Measurements from ENCODE around the gene FCER1G. TPM values are rescaled to one million over a fixed set of nuclear protein-coding genes. Genes with fewer than 3 reads are reported as not detected.

The FCER1G gene
- 5.3 TPM for total RNA-seq

DNA sequence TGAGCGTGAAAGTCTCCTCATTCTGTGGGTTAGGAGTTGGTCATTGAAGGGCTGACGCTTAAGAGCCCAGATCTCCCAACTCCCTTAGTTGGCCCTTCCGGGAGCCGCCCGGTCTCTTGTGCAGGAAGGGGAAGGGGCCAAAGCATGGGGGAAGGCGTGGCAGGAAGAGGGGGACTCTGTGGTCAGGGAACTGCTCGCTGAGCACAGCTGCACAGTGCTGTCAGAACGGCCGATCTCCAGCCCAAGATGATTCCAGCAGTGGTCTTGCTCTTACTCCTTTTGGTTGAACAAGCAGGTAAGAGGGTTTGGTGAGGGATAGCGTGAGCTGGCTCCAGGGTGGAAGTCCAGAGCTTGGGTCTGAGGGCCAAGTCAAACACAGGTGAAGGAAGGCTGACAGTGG lies at the start of gene FCER1G:
Gene FCER1G (plus strand): TSS at position 220 of the 400 bp plus-strand sequence. CDS start 27 bp downstream, at position 247.

DNA sequence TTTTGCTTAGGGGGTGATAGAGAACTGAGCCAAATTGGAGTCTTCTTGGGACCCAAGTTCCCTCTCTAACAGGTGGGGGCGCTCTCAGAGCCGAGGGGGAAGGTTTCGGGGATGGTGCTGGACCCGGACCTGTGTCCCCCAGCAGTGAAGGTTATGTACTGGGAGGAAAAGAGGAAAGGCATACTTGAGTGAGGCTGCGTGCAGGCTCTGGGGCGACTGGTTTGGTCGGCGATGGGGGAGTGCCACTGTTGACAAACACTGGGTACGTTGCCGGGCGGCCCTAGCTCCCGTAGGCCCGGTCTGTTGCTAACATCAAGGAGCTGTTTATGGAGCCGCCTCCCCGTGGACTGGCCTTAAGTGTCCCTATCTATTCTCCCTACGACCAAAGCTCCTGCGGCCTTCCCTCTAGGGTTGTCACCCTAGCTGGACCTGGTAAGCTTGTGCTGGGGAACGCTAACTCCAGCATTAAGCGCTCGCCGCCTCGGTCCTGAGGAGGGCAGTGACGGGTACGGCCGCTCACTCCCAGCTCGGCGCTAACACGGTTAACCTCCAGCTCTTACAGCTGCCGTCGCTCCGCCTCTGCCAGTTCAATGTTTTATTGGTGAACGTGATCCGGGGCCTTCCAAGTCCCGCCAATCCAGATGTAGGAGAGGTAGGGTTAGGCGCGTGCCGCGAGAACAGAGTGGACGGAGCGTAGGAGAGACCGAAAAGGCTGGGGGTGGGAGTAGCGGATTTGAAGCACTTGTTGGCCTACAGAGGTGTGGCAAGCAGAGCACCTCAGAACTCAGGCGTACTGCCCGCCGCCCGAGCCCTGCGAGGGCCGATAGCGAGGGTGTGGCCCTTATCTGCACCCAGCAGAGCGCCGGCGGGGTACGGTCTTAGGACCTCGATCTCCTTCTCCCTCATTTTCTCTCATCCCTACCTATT lies 49.1 kb upstream of the FCER1G start, which contains the start of gene PPOX:
Gene PPOX (plus strand): TSS at position 685 of the 927 bp plus-strand sequence. CDS start 422 bp downstream, outside the sequence.

DNA sequence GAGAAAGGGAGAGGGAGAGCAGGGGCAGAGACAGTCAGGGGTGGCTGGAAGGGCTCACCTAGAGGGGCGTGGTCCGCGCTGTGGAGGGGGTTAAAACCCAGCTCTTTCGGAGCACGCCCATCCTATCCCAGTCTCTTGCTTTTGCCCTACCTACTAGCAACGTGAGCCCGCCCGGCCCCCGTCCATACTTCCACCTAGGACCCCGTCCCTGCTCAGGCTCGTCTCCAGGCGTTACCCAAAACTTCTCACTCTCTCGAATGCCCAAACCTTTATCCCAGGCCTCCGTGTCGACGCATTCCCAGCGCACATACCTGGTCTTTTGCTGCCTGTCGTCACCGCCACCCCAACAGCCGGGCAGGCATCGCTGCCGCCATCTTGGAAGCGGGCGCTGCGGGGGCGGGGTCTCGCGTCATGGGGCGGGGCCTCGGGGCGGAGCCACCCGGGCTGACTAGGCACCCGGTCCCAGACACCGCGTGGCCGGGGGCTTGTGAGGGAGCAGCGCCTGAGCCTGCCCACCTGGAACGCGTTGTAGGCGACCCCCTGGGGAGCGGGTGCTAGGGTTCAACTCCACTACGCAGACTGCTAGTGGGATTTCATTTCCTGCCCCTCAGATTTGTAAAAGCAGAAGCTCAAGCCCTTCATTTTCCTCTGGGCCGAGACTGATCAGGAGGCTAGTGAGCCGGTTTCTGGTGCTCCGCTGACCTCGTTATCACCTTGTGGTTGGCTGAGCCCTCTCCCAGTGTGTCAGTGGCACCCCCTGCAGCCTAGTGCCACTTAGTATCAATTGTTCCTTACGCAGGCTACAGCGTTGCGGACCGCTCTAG lies 37.8 kb upstream of the FCER1G start, which contains the start of gene B4GALT3:
Gene B4GALT3 (minus strand): TSS at position 396 of the 824 bp plus-strand sequence. CDS start 1,447 bp downstream, outside the sequence.

DNA sequence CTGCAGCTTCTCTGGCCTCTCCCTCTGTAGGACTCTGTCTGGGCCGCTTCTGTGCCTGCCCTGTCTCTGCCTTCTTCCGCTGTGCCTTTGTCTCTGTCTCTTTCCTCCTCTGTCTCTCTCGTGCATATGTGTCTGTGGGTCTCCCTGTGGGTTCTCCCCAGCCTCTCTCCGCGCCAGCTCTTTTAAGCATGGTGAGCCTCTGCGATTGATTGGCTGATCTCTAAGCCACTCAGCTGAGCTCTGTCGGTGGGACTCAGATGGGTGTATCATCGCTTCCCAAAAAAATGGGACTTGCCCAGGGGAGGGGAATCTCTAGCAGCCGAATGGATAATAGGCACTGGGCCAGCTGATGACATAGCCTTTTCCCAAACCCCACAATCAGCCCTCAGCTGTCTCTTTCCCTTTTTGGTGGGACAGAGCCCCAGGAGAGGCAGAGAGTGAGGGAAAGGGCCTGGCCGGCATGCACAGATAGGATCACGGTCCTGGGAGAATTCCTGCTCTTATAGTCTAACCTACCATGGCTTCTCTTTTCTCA lies 16.1 kb upstream of the FCER1G start, which contains the start of gene ADAMTS4:
Gene ADAMTS4 (minus strand): TSS at position 158 of the 535 bp plus-strand sequence. CDS start 427 bp downstream, outside the sequence.

DNA sequence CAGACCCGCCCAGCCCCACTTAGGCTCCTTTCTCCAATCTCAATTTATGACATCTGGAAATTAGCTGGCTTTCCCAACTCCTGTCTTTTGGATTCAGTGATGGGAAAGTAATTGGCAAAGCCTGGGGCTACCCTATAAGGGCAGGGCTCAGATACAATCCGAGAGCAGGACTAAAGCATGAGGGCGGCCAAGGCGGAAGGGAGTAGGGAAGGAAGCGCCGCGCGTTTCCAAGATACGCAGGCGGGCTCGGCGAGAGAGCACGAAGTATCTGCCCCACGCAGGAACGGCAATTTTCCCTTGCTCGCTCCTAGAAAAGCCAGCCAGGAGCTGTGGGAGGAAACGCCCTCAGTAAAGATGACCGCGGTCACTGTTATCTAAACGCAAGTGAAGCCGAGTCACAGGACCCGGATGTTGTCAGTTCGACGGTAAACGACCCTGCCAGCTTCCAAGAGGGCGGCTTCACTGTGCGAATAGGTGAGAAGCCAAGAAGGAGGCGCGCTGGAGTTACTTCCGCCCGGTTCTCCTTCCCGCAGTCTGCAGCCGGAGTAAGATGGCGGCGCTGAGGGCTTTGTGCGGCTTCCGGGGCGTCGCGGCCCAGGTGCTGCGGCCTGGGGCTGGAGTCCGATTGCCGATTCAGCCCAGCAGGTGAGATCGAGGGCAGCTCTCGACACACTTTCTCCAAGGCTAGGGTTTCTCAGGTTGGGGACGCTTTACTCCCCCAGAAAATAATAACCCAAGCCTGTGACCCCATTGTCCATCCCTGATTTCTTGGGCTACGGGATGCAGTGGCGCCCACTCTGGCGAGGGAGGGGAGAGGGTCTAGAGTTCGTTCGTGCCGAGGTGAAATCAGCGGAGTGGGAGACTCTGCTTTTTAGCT lies 13.0 kb upstream of the FCER1G start, which contains the start of gene NDUFS2:
Gene NDUFS2 (plus strand): TSS at position 532 of the 877 bp plus-strand sequence. CDS start 19 bp downstream, at position 551.

DNA sequence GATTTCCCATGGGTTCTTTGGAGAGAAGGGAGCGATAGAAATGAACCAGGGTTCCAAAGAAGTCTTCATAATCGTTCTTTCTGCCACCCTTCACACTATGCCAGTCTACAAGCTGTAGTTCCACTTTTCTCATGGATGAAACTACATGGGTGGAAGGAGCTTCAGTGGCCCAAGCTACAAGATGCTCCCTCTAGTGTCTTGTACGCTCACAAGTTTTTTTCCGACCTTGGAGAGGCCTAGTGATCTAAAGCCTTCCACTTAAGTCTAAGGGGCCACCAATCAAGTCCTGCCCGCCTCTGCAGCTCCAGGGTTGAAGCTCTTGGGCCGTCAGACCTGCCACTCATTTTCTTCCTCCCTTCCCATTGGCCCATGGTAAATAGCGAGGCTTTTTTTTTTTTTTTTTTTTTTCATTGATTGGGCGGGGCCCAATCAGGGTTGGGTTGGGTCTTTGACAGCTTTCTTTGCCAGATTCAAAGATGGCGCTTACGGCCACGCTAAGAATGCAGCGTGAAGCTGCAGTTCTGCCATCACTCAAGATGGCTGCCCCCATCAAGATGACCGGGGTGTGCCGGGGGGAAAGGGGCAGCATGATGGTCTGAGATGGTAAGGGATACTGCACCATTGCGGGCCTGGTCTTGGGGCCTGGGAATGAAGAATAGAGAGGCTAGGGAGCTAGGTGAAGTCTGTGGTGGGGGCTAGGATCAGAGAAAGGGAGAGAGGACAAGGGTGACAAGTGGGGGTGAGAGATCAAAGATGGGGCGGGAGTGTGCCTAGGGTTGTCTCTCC lies 10.6 kb downstream of the FCER1G start, which contains the start of gene TOMM40L:
Gene TOMM40L (plus strand): TSS at position 527 of the 786 bp plus-strand sequence. CDS start 430 bp downstream, outside the sequence.

DNA sequence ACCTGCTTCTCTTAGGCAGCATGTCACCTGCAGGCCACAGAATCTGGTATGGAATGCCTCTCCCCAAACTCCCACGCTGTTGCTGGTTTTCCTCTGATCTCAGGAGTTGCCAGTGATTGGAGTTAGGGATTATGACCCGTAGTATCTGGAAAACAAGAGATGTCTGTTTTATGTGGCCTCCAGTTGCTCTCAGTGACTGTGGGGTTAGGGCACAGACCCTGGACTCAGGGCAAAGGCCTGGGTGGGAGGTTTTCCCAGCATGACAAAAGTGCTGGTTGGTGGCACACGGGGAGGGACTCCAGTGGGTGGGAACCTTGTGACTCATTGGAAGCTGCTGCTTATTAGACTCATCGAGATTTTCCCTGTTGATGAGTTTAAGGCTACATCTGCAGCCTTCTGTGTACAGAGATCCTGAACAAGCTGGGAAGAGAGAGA lies 23.0 kb downstream of the FCER1G start, which contains the start of gene NR1I3:
Gene NR1I3 (minus strand): TSS at position 165 of the 435 bp plus-strand sequence. CDS start 1,638 bp downstream, outside the sequence.

DNA sequence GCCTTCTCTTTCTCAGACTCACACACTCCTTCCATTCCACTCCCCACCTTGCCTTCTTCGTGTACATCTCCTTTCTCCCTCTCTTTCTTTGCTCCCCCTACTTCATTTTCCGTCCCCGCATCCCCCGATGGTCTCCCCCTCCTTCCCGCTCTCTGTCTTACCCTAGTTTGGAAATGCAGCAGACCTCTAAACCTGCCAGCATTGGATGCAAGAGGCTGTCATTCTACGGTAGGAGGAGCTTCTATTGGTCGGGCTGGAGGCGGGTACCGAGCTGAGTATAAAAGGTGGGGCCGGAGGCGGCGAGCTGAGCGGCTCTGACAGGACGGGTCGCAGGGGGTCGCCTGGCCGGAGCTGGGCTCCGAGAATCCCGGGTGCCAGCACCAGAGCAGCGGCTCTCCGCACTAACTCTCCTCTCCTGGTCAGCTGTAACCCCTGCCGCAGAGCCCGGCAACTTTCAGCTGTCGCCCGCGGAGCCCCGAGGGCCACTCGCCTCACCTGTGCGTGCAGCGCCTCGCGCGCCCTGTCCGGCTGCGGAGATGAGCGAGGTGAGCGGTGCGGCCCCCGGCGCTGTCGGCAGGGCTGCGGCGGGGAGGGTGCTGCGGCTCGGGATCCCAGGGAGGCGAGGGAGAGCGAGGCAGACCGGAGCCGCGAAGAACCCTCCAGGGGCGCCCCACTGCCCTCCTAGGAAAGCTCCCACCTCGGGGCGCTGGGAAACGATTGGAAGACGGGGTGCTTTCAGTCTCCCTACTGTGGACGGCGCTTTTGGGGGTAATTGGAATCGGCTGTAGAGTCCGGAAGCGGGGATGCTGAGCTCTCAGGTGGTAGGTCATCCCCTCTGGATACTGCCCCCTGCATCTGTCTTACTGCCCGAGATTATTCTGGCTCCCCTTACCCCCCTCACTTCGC lies 43.6 kb downstream of the FCER1G start, which contains the start of gene PCP4L1:
Gene PCP4L1 (plus strand): TSS at position 307 of the 906 bp plus-strand sequence. CDS start 230 bp downstream, at position 537.

Other genes starting within 250 kb of the FCER1G start
- gene F11R, start 194.1 kb upstream of the FCER1G start, total RNA-seq, result 11.5 TPM
- gene TSTD1, start 176.3 kb upstream of the FCER1G start, total RNA-seq, result 52.1 TPM
- gene USF1, start 169.3 kb upstream of the FCER1G start, total RNA-seq, result 93.4 TPM
- gene ARHGAP30, start 145.4 kb upstream of the FCER1G start, total RNA-seq, result 1.6 TPM
- not detected for gene NECTIN4, start 125.7 kb upstream of the FCER1G start, total RNA-seq
- gene KLHDC9, start 116.9 kb upstream of the FCER1G start, total RNA-seq, result 15.5 TPM
- gene PFDN2, start 97.3 kb upstream of the FCER1G start, total RNA-seq, result 64.4 TPM
- gene NIT1, start 97.2 kb upstream of the FCER1G start, total RNA-seq, result 19.1 TPM
- 24.7 TPM for gene DEDD, start 82.6 kb upstream of the FCER1G start, total RNA-seq
- 137 TPM for gene UFC1, start 61.3 kb upstream of the FCER1G start, total RNA-seq
- gene USP21, start 55.8 kb upstream of the FCER1G start, total RNA-seq, result 14.5 TPM
- 31.4 TPM for gene PPOX, start 48.9 kb upstream of the FCER1G start, total RNA-seq
- 19.8 TPM for gene B4GALT3, start 37.8 kb upstream of the FCER1G start, total RNA-seq
- gene ADAMTS4, start 16.2 kb upstream of the FCER1G start, total RNA-seq, result 1.2 TPM
- 143 TPM for gene NDUFS2, start 12.9 kb upstream of the FCER1G start, total RNA-seq
- not detected for gene APOA2, start 8.3 kb downstream of the FCER1G start, total RNA-seq
- 23.5 TPM for gene TOMM40L, start 10.8 kb downstream of the FCER1G start, total RNA-seq
- not detected for gene NR1I3, start 22.9 kb downstream of the FCER1G start, total RNA-seq
- gene PCP4L1, start 43.5 kb downstream of the FCER1G start, total RNA-seq, result 27.9 TPM
- gene MPZ, start 94.7 kb downstream of the FCER1G start, total RNA-seq, result 1.2 TPM
- 21.0 TPM for gene SDHC, start 99.1 kb downstream of the FCER1G start, total RNA-seq
- 6.5 TPM for gene CFAP126, start 152.6 kb downstream of the FCER1G start, total RNA-seq

Data from diencephalon (tissue), 1 donor.